Measurements from ENCODE around the gene ITPR2.

Gene ITPR2

GRCh38 chr12:26818636-26819035 lies 14.4 kb downstream of the ITPR2 start:
- no peaks in the 10 kb centered on the region for H3K27me3 ChIP-seq (ENCODE audit: insufficient read depth, low read length)
- no peak for DNase-seq
- H3K4me3 ChIP-seq (ENCODE audit: low read depth, low read length), result no peak overlapping the region
- no CpG with 5 or more reads among the region's 2 CpGs for WGBS (ENCODE audit: extremely low coverage, insufficient coverage, insufficient read length)
- H3K79me2 ChIP-seq (ENCODE audit: control insufficient read depth, insufficient read depth, low read length, poor library complexity), result no peaks in the 10 kb centered on the region
- no peaks in the 10 kb centered on the region for H3K4me1 ChIP-seq (ENCODE audit: control insufficient read depth in 1 of 2, insufficient read depth in 2 of 2, low read length in 2 of 2)
- H4K12ac ChIP-seq (ENCODE audit: low read depth, low read length), result no peak overlapping the region
- no peak overlapping the region for H3K18ac ChIP-seq (ENCODE audit: low read length)
- no peak overlapping the region for H2BK5ac ChIP-seq (ENCODE audit: low read depth, low read length, poor library complexity)
- no peak overlapping the region for H3K4ac ChIP-seq (ENCODE audit: low read depth, low read length)
- no peak overlapping the region for H4K91ac ChIP-seq (ENCODE audit: low read depth, low read length)
- no peak overlapping the region for H2BK12ac ChIP-seq (ENCODE audit: low read length)
- H3K36me3 ChIP-seq (ENCODE audit: control insufficient read depth in 1 of 2, insufficient read depth in 2 of 2, low read length in 2 of 2), result no peaks in the 10 kb centered on the region
- no peak overlapping the region for H2AFZ ChIP-seq (ENCODE audit: insufficient read depth, low read length, poor library complexity)
- H4K8ac ChIP-seq (ENCODE audit: low read depth, low read length), result no peak overlapping the region
- H3K27ac ChIP-seq (ENCODE audit: low read depth, low read length), result no peak overlapping the region
- no peak overlapping the region for H2AK5ac ChIP-seq (ENCODE audit: low read length)
- H2BK120ac ChIP-seq (ENCODE audit: insufficient read depth, low read length, poor library complexity), result no peak overlapping the region
- H3K14ac ChIP-seq (ENCODE audit: low read length), result no peak overlapping the region
- H3K9me3 ChIP-seq (ENCODE audit: insufficient read depth, low read depth, low read length), result no peaks in the 10 kb centered on the region
- no peak overlapping the region for H3K4me2 ChIP-seq (ENCODE audit: low read length)
- H3K9ac ChIP-seq (ENCODE audit: low read length), result no peak overlapping the region
- no peak overlapping the region for H3K23ac ChIP-seq (ENCODE audit: low read length)
- H3K79me1 ChIP-seq (ENCODE audit: low read length), result no peaks in the 10 kb centered on the region

DNA sequence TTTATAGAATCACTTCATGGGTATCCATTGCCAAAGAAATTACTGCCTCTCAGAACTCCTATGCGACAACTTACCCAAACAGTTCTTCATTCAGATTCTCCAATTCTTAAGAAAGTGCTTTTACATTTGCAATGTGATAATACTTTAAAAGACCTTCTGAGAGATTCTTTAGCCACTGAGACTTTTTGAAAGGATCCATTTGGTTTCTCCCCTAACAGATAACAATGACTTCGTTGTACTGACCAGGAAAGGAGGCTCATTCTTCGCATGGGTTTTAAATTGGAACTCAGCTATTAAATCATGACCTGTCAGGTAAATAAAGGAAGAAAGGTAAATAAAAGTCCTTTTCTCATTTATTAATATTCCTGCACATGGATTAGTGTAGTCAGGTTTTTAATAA lies 14.8 kb downstream of the ITPR2 start:
- H2AFZ ChIP-seq (ENCODE audit: insufficient read depth, low read length, poor library complexity), result no peak overlapping the region
- no peak overlapping the region for H3K9ac ChIP-seq (ENCODE audit: low read length)
- no peak overlapping the region for H3K4me3 ChIP-seq (ENCODE audit: low read depth, low read length)
- no peaks in the 10 kb centered on the region for H3K27me3 ChIP-seq (ENCODE audit: insufficient read depth, low read length)
- H3K9me3 ChIP-seq (ENCODE audit: insufficient read depth, low read depth, low read length), result no peaks in the 10 kb centered on the region
- H3K36me3 ChIP-seq (ENCODE audit: control insufficient read depth in 1 of 2, insufficient read depth in 2 of 2, low read length in 2 of 2), result no peaks in the 10 kb centered on the region
- H3K79me1 ChIP-seq (ENCODE audit: low read length), result no peaks in the 10 kb centered on the region
- H4K12ac ChIP-seq (ENCODE audit: low read depth, low read length), result no peak overlapping the region
- H2BK5ac ChIP-seq (ENCODE audit: low read depth, low read length, poor library complexity), result no peak overlapping the region
- DNase-seq, result no peak
- WGBS (ENCODE audit: extremely low coverage, insufficient coverage, insufficient read length), result no CpG with 5 or more reads among the region's 3 CpGs
- H3K4me1 ChIP-seq (ENCODE audit: control insufficient read depth in 1 of 2, insufficient read depth in 2 of 2, low read length in 2 of 2), result no peaks in the 10 kb centered on the region
- no peak overlapping the region for H3K4me2 ChIP-seq (ENCODE audit: low read length)
- no peak overlapping the region for H4K91ac ChIP-seq (ENCODE audit: low read depth, low read length)
- H3K4ac ChIP-seq (ENCODE audit: low read depth, low read length), result no peak overlapping the region
- no peak overlapping the region for H3K18ac ChIP-seq (ENCODE audit: low read length)
- no peak overlapping the region for H3K23ac ChIP-seq (ENCODE audit: low read length)
- no peak overlapping the region for H2BK120ac ChIP-seq (ENCODE audit: insufficient read depth, low read length, poor library complexity)
- H3K79me2 ChIP-seq (ENCODE audit: control insufficient read depth, insufficient read depth, low read length, poor library complexity), result no peaks in the 10 kb centered on the region
- H3K27ac ChIP-seq (ENCODE audit: low read depth, low read length), result no peak overlapping the region
- no peak overlapping the region for H3K14ac ChIP-seq (ENCODE audit: low read length)
- no peak overlapping the region for H4K8ac ChIP-seq (ENCODE audit: low read depth, low read length)
- H2AK5ac ChIP-seq (ENCODE audit: low read length), result no peak overlapping the region
- H2BK12ac ChIP-seq (ENCODE audit: low read length), result no peak overlapping the region

DNA sequence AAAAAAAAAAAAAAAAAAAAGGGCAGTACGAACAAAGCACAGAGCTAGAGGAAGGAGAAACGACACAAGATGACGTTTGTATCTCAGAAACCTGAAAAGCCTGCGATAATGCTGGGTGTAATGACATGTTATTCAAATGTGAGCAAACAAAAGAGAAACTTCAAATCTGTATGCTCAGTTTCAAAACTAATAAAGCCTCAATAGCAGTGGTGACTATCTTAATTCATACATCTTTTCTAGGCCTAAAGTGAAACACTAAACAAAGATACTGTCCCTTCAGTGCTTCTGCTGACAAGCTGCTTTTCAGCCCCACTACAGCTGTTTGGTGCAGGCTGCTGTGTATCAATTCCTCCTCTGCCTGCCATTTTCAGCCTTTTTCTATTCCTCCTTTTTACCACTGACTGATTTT lies 15.8 kb downstream of the ITPR2 start:
- no peak overlapping the region for H3K4me2 ChIP-seq (ENCODE audit: low read length)
- no peaks in the 10 kb centered on the region for H3K79me1 ChIP-seq (ENCODE audit: low read length)
- no peak for DNase-seq
- no peaks in the 10 kb centered on the region for H3K79me2 ChIP-seq (ENCODE audit: control insufficient read depth, insufficient read depth, low read length, poor library complexity)
- H3K23ac ChIP-seq (ENCODE audit: low read length), result no peak overlapping the region
- no peak overlapping the region for H2BK120ac ChIP-seq (ENCODE audit: insufficient read depth, low read length, poor library complexity)
- no peak overlapping the region for H3K27ac ChIP-seq (ENCODE audit: low read depth, low read length)
- no peaks in the 10 kb centered on the region for H3K9me3 ChIP-seq (ENCODE audit: insufficient read depth, low read depth, low read length)
- H2BK5ac ChIP-seq (ENCODE audit: low read depth, low read length, poor library complexity), result no peak overlapping the region
- H3K9ac ChIP-seq (ENCODE audit: low read length), result no peak overlapping the region
- no peak overlapping the region for H2BK12ac ChIP-seq (ENCODE audit: low read length)
- H3K4me1 ChIP-seq (ENCODE audit: control insufficient read depth in 1 of 2, insufficient read depth in 2 of 2, low read length in 2 of 2), result no peaks in the 10 kb centered on the region
- no peak overlapping the region for H4K12ac ChIP-seq (ENCODE audit: low read depth, low read length)
- no peak overlapping the region for H3K18ac ChIP-seq (ENCODE audit: low read length)
- no peaks in the 10 kb centered on the region for H3K27me3 ChIP-seq (ENCODE audit: insufficient read depth, low read length)
- no peak overlapping the region for H3K14ac ChIP-seq (ENCODE audit: low read length)
- no peak overlapping the region for H2AFZ ChIP-seq (ENCODE audit: insufficient read depth, low read length, poor library complexity)
- no peaks in the 10 kb centered on the region for H3K36me3 ChIP-seq (ENCODE audit: control insufficient read depth in 1 of 2, insufficient read depth in 2 of 2, low read length in 2 of 2)
- H2AK5ac ChIP-seq (ENCODE audit: low read length), result no peak overlapping the region
- H3K4ac ChIP-seq (ENCODE audit: low read depth, low read length), result no peak overlapping the region
- no peak overlapping the region for H4K91ac ChIP-seq (ENCODE audit: low read depth, low read length)
- no peak overlapping the region for H3K4me3 ChIP-seq (ENCODE audit: low read depth, low read length)
- WGBS (ENCODE audit: extremely low coverage, insufficient coverage, insufficient read length), result no CpG with 5 or more reads among the region's 4 CpGs
- no peak overlapping the region for H4K8ac ChIP-seq (ENCODE audit: low read depth, low read length)

DNA sequence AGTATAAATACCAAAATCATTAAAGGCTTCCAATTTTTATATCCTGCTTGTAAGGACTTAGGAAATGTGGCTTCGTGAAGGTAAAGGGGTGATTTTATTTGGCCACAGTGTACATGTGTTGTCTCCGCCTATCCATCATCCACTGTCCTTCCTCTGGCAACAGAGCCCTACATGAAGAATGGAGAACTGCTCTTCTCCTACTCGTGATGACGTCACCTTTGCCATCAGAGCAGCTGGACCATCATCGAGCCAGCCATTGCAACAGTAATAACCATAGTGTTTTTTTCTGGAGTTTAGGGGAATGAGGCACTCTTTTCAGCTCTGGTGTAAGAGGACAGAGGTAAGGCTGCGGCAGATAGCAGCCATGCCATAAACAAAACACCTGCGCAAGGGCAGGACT lies 19.2 kb downstream of the ITPR2 start:
- Histone ChIP-seq H4K8ac (ENCODE audit: low read depth, low read length) (no peak overlapping the region), H3K4me3 (ENCODE audit: low read depth, low read length) (no peak overlapping the region), H3K4me2 (ENCODE audit: low read length) (no peak overlapping the region), H4K12ac (ENCODE audit: low read depth, low read length) (no peak overlapping the region), H2AK5ac (ENCODE audit: low read length) (no peak overlapping the region), H3K14ac (ENCODE audit: low read length) (no peak overlapping the region), H3K4ac (ENCODE audit: low read depth, low read length) (no peak overlapping the region), H2BK5ac (ENCODE audit: low read depth, low read length, poor library complexity) (no peak overlapping the region), H3K4me1 (ENCODE audit: control insufficient read depth in 1 of 2, insufficient read depth in 2 of 2, low read length in 2 of 2) (no peaks in the 10 kb centered on the region), H3K18ac (ENCODE audit: low read length) (no peak overlapping the region), H2BK120ac (ENCODE audit: insufficient read depth, low read length, poor library complexity) (no peak overlapping the region), H4K91ac (ENCODE audit: low read depth, low read length) (no peak overlapping the region), H3K9me3 (ENCODE audit: insufficient read depth, low read depth, low read length) (no peaks in the 10 kb centered on the region), H3K79me1 (ENCODE audit: low read length) (no peaks in the 10 kb centered on the region), H3K27me3 (ENCODE audit: insufficient read depth, low read length) (no peaks in the 10 kb centered on the region), H3K27ac (ENCODE audit: low read depth, low read length) (no peak overlapping the region), H3K79me2 (ENCODE audit: control insufficient read depth, insufficient read depth, low read length, poor library complexity) (no peaks in the 10 kb centered on the region), H3K9ac (ENCODE audit: low read length) (no peak overlapping the region), H2AFZ (ENCODE audit: insufficient read depth, low read length, poor library complexity) (no peak overlapping the region), H2BK12ac (ENCODE audit: low read length) (no peak overlapping the region), H3K36me3 (ENCODE audit: control insufficient read depth in 1 of 2, insufficient read depth in 2 of 2, low read length in 2 of 2) (no peaks in the 10 kb centered on the region), H3K23ac (ENCODE audit: low read length) (no peak overlapping the region)
- no peak for DNase-seq
- no CpG with 5 or more reads among the region's 7 CpGs for WGBS (ENCODE audit: extremely low coverage, insufficient coverage, insufficient read length)

Measured in trophoblast cell (in vitro differentiated cells and primary cell).